OCI-LY1 (cell line): ENCODE results near the gene VTI1A.

Experiments used
- H2AFZ ChIP-seq: fragments of 200-600 bp; sonication (generic), shearing (Covaris generic); 2 replicates; pipeline ENCODE4 v1.6.0; 2014; ENCODE audit warnings: antibody characterized with exemption, mild to moderate bottlenecking, low read length
- H3F3A ChIP-seq: fragments of 200-600 bp; sonication (generic), shearing (Covaris generic); 2 replicates; pipeline ENCODE4 v1.6.0; 2014; ENCODE audit warnings: mild to moderate bottlenecking, antibody characterized with exemption, low read length, moderate library complexity; ENCODE audit not compliant: insufficient read depth
- H3K27ac ChIP-seq: fragments of 200-600 bp; sonication (generic); 2 replicates; pipeline ENCODE4 v1.5.1; 2014; ENCODE audit warnings: low read length, mixed run types, mild to moderate bottlenecking, low read depth; ENCODE audit not compliant: poor library complexity, severe bottlenecking
- H3K27me3 ChIP-seq: fragments of 200-600 bp; sonication (generic); 2 replicates; pipeline ENCODE4 v1.6.0; 2014; ENCODE audit warnings: antibody characterized with exemption, mild to moderate bottlenecking, low read length, moderate library complexity; ENCODE audit not compliant: insufficient read depth
- H3K36me3 ChIP-seq: fragments of 200-600 bp; sonication (generic); 2 replicates; pipeline ENCODE4 v1.6.1; 2014; ENCODE audit warnings: mild to moderate bottlenecking, antibody characterized with exemption, low read length, moderate library complexity, mixed read lengths; ENCODE audit not compliant: insufficient read depth
- H3K4me1 ChIP-seq: fragments of 200-600 bp; sonication (generic); 2 replicates; pipeline ENCODE4 v1.5.1; 2014; ENCODE audit warnings: mild to moderate bottlenecking, low read length, moderate library complexity; ENCODE audit not compliant: insufficient read depth, severe bottlenecking
- H3K4me2 ChIP-seq: fragments of 200-600 bp; sonication (generic), shearing (Covaris generic); 2 replicates; pipeline ENCODE4 v1.6.1; 2014; ENCODE audit warnings: low read length
- H3K4me3 ChIP-seq: fragments of 200-600 bp; sonication (generic); 2 replicates; pipeline ENCODE4 v1.5.1; 2014; ENCODE audit warnings: low read length, low read depth, mild to moderate bottlenecking, mixed read lengths; ENCODE audit not compliant: poor library complexity, severe bottlenecking
- H3K79me2 ChIP-seq: fragments of 200-600 bp; shearing (Covaris generic); 2 replicates; pipeline ENCODE4 v1.6.1; 2016; ENCODE audit warnings: mixed run types, low read length, mixed read lengths; ENCODE audit not compliant: insufficient read depth
- H3K9ac ChIP-seq: fragments of 200-600 bp; sonication (generic), shearing (Covaris generic); 2 replicates; pipeline ENCODE4 v1.6.1; 2014; ENCODE audit warnings: mild to moderate bottlenecking, low read length, mixed read lengths
- H3K9me2 ChIP-seq: fragments of 200-600 bp; sonication (generic), shearing (Covaris generic); 2 replicates; pipeline ENCODE4 v1.6.1; 2014; ENCODE audit warnings: low read depth, mild to moderate bottlenecking, low read length, mixed read lengths
- H3K9me3 ChIP-seq: fragments of 200-600 bp; shearing (Covaris generic); 2 replicates; pipeline ENCODE4 v1.6.1; 2014; ENCODE audit warnings: low read length, mixed read lengths
- H4K20me1 ChIP-seq: fragments of 200-600 bp; sonication (generic), shearing (Covaris generic); 2 replicates; pipeline ENCODE4 v1.6.0; 2016; ENCODE audit warnings: mild to moderate bottlenecking, low read length; ENCODE audit not compliant: insufficient read depth
- CTCF ChIP-seq: fragments of 200-600 bp; sonication (generic), shearing (Covaris generic); IDR thresholded peaks from 2 replicates; pipeline ENCODE4 v1.5.1; 2017; ENCODE audit warnings: mild to moderate bottlenecking, antibody characterized with exemption, low read length, moderate library complexity, mixed read lengths
- EZH2 ChIP-seq: fragments of 200-600 bp; sonication (generic), shearing (Covaris generic); IDR thresholded peaks from 2 replicates; pipeline ENCODE4 v1.8.0; 2017; ENCODE audit warnings: borderline replicate concordance, mixed run types, mild to moderate bottlenecking, antibody characterized with exemption, low read length, moderate library complexity, mixed read lengths

VTI1A gene

DNA sequence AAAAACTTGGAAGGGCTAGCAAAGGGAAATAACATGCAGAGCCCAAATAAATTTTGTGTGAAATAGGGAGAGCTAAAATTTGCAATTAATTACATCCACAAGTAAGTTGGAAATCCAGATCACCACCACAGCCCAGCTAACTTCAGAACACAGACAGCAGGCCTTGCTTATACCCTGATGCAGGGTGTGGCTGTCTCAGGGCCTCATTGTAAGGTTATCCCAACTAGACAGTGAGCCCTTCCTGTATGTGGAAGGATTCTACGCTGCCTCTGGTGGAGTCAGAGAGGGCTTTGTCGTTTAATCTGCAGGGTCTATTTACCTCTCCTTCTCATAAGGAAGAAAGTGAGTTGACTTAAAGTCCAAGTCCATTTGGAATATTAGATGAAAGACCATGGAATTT, 322.1 kb downstream of the VTI1A start:
- no peaks in the 10 kb centered on the region for H3K4me1 ChIP-seq
- no peak for TF ChIP-seq CTCF
- TF ChIP-seq EZH2: no peak
- H3K4me2 ChIP-seq: no peak overlapping the region
- H3K9me3 ChIP-seq: no peaks in the 10 kb centered on the region
- H3K79me2 ChIP-seq: no peaks in the 10 kb centered on the region
- no peaks in the 10 kb centered on the region for H3K9me2 ChIP-seq
- no peak overlapping the region for H2AFZ ChIP-seq
- H3K36me3 ChIP-seq: no peaks in the 10 kb centered on the region; the same call in 1 of the 2 replicates
- H4K20me1 ChIP-seq: no peaks in the 10 kb centered on the region
- no peak overlapping the region for H3K27ac ChIP-seq
- H3F3A ChIP-seq: no peaks in the 10 kb centered on the region
- H3K27me3 ChIP-seq: no peaks in the 10 kb centered on the region
- H3K4me3 ChIP-seq: no peak overlapping the region
- H3K9ac ChIP-seq: no peak overlapping the region

DNA sequence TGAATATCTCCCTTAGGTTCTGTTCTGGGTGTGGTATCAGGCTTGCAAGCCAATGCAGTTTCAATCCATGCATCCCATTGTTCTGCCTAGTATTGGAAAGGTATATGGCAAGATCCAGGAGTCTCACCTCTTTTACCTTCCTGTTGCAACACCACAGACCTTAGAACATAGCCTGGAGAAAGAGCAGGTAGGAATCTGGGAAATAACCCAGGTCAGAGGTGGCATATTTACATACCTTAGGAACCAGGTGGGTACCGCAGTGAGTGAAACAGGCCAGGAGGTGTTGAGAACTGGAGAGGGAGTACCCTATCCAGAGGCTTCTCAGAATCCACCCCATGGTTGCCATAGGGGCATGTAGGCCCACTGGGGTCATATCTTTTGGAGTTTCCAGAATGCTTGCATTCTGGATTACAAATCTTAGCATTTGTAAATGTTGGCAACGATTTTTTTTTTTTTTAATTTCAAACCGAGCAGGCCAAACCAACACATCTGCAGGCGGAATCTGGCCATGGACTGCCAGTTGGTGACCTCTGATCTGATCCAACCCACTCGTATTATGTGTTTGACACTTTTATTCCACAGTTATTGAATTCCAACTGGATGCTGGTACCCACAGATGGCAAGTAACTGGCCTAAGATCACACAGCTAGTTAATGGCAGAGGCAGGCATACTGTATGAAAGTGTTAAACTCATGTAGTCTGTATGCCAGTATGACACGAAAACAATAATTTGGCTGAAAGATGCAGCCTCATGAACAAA, 322.8 kb downstream of the VTI1A start:
- no peak overlapping the region for H2AFZ ChIP-seq
- no peaks in the 10 kb centered on the region for H3F3A ChIP-seq
- no peaks in the 10 kb centered on the region for H3K79me2 ChIP-seq
- no peaks in the 10 kb centered on the region for H3K27me3 ChIP-seq
- H3K36me3 ChIP-seq: no peaks in the 10 kb centered on the region; the same call in 1 of the 2 replicates
- no peaks in the 10 kb centered on the region for H3K4me1 ChIP-seq
- no peak overlapping the region for H3K4me3 ChIP-seq
- TF ChIP-seq EZH2 (no peak), CTCF (no peak)
- H3K9me2 ChIP-seq: no peaks in the 10 kb centered on the region
- no peak overlapping the region for H3K27ac ChIP-seq
- H3K9ac ChIP-seq: no peak overlapping the region
- no peaks in the 10 kb centered on the region for H4K20me1 ChIP-seq
- no peak overlapping the region for H3K4me2 ChIP-seq
- no peaks in the 10 kb centered on the region for H3K9me3 ChIP-seq

DNA sequence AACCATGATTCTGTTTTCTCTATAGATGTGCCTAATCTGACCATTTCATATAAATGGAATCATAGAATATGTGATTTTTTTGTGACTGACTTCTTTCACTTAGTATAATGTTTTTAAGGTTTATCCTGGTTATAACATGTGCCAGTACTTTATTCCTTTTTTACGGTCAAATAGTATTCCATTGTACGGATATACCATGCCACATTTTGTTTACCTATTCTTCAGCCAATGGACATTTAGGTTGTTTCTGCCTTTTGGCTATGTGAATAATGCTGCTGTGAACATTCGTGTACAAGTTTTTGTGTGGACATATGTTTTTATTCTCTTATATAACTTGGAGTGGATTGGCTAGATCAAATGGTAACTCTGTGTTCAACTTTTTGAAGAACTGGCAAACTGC, 324.7 kb downstream of the VTI1A start:
- Histone ChIP-seq H3K79me2 (no peaks in the 10 kb centered on the region), H4K20me1 (no peaks in the 10 kb centered on the region), H3K36me3 (no peaks in the 10 kb centered on the region; the same call in 1 of the 2 replicates), H3K4me3 (no peak overlapping the region), H3K4me2 (no peak overlapping the region), H3K27me3 (no peaks in the 10 kb centered on the region), H3K9me2 (no peaks in the 10 kb centered on the region), H3K9me3 (no peaks in the 10 kb centered on the region), H3K9ac (no peak overlapping the region), H3K4me1 (no peaks in the 10 kb centered on the region), H3K27ac (no peak overlapping the region), H2AFZ (no peak overlapping the region), H3F3A (no peaks in the 10 kb centered on the region)
- TF ChIP-seq EZH2 (no peak), CTCF (no peak)
